Measurements from ENCODE around the gene SYTL1. TPM values are rescaled to one million over a fixed set of nuclear protein-coding genes. Genes with fewer than 3 reads are reported as not detected.

The SYTL1 gene
- total and polyA plus RNA-seq, 2 donors: 49.4 to 167 TPM

DNA sequence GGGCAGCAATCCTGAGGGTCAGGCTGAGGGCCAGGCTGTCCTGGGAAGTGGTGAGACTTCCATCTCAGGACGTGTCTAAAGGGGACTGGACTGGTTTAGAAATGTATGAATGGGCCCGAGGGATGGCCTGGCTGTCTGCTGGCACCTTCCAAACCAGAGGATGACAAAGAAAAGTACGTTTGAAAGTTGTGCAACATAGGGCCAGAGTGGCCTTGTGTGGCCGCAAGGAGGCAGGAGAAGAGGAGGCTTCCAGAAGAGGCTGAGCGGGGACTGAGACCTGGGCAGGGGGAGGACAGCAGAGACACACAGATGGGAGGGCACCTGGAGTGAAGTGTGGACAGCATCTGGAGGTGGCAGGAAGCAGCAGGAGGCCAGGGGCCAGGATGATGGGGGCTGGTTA is 2.6 kb upstream of the SYTL1 start:
- 97% methylated on average over 5 of the region's 5 CpGs for WGBS
- Histone ChIP-seq H3K27ac (ENCODE audit: low read depth in 1 of 2, low read length in 1 of 2) (peak overlapping the region in 1 of 2 donors; percentile 18), H3K36me3 (ENCODE audit: control insufficient read depth in 2 of 2, insufficient read depth in 2 of 2, low read length in 1 of 2) (peaks cover 30 to 41% of the 10 kb centered on the region in 2 donors), H3K9me3 (ENCODE audit: control insufficient read depth in 2 of 2, insufficient read depth in 1 of 2, low read length in 1 of 2) (peaks cover 0 to 7% of the 10 kb centered on the region in 2 donors), H3K4me3 (ENCODE audit: low read length in 2 of 2) (no peak overlapping the region), H3K4me1 (ENCODE audit: control insufficient read depth in 2 of 2, insufficient read depth in 2 of 2, low read length in 2 of 2) (peaks cover 27 to 51% of the 10 kb centered on the region in 2 donors), H3K27me3 (ENCODE audit: control insufficient read depth in 2 of 2, insufficient read depth in 1 of 2, low read length in 1 of 2) (no peaks in the 10 kb centered on the region)
- no peak for DNase-seq (ENCODE audit: low read depth in 6 of 9, low spot score in 9 of 9)

DNA sequence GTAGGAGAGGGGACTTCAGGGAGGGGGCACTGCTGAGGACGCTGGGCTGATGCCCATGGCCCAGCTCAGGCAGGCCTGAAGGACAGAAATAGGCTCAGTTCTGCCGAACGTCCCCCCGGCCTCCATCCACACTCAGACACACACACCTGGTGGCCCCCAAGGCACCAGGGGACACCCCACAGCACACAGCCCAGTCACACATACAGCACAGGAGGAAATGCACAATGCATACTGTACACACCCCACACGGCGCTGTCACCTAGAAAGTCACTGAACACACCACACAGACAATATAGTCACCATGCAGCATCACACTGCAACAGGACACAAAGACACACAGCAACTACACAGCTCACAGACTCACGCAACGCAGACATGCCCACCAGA is 562 bp downstream of the SYTL1 start:
- no peaks in the 10 kb centered on the region for H3K27me3 ChIP-seq (ENCODE audit: control insufficient read depth in 2 of 2, insufficient read depth in 1 of 2, low read length in 1 of 2)
- WGBS: 20% methylated on average over 8 of the region's 8 CpGs
- peak in 1 of 9 donors; percentile 73 for DNase-seq (ENCODE audit: low read depth in 6 of 9, low spot score in 9 of 9)
- H3K36me3 ChIP-seq (ENCODE audit: control insufficient read depth in 2 of 2, insufficient read depth in 2 of 2, low read length in 1 of 2): peaks cover 9 to 22% of the 10 kb centered on the region in 2 donors
- H3K4me3 ChIP-seq (ENCODE audit: low read length in 2 of 2): peak overlapping the region; percentile 57 to 70
- H3K27ac ChIP-seq (ENCODE audit: low read depth in 1 of 2, low read length in 1 of 2): peak overlapping the region; percentile 92 to 97
- peaks cover 30 to 66% of the 10 kb centered on the region in 2 donors for H3K4me1 ChIP-seq (ENCODE audit: control insufficient read depth in 2 of 2, insufficient read depth in 2 of 2, low read length in 2 of 2)
- H3K9me3 ChIP-seq (ENCODE audit: control insufficient read depth in 2 of 2, insufficient read depth in 1 of 2, low read length in 1 of 2): peaks cover 0 to 3% of the 10 kb centered on the region in 2 donors

- peak in 4 of 9 donors; percentile 75 to 91 (median 80) for DNase-seq (ENCODE audit: low read depth in 6 of 9, low spot score in 9 of 9)
- H3K4me1 ChIP-seq (ENCODE audit: control insufficient read depth in 2 of 2, insufficient read depth in 2 of 2, low read length in 2 of 2): peaks cover 30 to 66% of the 10 kb centered on the region in 2 donors
- H3K27ac ChIP-seq (ENCODE audit: low read depth in 1 of 2, low read length in 1 of 2): peak overlapping the region; percentile 92 to 97
- peaks cover 0 to 3% of the 10 kb centered on the region in 2 donors for H3K9me3 ChIP-seq (ENCODE audit: control insufficient read depth in 2 of 2, insufficient read depth in 1 of 2, low read length in 1 of 2)
- no peaks in the 10 kb centered on the region for H3K27me3 ChIP-seq (ENCODE audit: control insufficient read depth in 2 of 2, insufficient read depth in 1 of 2, low read length in 1 of 2)
- WGBS: 10% methylated on average over 31 of the region's 31 CpGs
- H3K4me3 ChIP-seq (ENCODE audit: low read length in 2 of 2): peak overlapping the region; percentile 57 to 70
- H3K36me3 ChIP-seq (ENCODE audit: control insufficient read depth in 2 of 2, insufficient read depth in 2 of 2, low read length in 1 of 2): peaks cover 9 to 22% of the 10 kb centered on the region in 2 donors
Measured at GRCh38 chr1:27342778-27343638, 1.2 kb downstream of the SYTL1 start.

DNA sequence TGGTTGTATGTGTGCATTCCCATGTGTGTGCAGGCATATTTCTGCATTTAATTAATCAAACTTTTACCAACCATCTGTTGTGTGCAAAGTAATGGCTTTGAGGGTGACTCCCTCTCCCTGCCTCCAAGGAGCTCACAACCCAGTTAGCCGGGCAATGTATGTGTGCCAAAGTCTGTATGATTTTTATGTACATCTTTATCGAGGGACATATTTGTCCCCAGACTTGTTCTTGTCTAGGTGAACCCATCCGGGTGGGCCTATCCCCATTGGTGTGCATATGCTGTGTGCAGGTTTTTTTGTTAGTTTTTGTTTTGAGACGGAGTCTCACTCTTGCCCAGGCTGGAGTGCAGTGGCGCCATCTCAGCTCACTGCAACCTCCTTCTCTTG is 1.8 kb downstream of the SYTL1 start:
- Histone ChIP-seq H3K27ac (ENCODE audit: low read depth in 1 of 2, low read length in 1 of 2) (peak overlapping the region; percentile 92 to 97), H3K27me3 (ENCODE audit: control insufficient read depth in 2 of 2, insufficient read depth in 1 of 2, low read length in 1 of 2) (no peaks in the 10 kb centered on the region), H3K4me3 (ENCODE audit: low read length in 2 of 2) (peak overlapping the region; percentile 57 to 70), H3K4me1 (ENCODE audit: control insufficient read depth in 2 of 2, insufficient read depth in 2 of 2, low read length in 2 of 2) (peaks cover 30 to 67% of the 10 kb centered on the region in 2 donors), H3K36me3 (ENCODE audit: control insufficient read depth in 2 of 2, insufficient read depth in 2 of 2, low read length in 1 of 2) (peaks cover 9 to 19% of the 10 kb centered on the region in 2 donors), H3K9me3 (ENCODE audit: control insufficient read depth in 2 of 2, insufficient read depth in 1 of 2, low read length in 1 of 2) (peaks cover 0 to 3% of the 10 kb centered on the region in 2 donors)
- DNase-seq (ENCODE audit: low read depth in 6 of 9, low spot score in 9 of 9): no peak
- WGBS: 33% methylated on average over 5 of the region's 5 CpGs

GRCh38 chr1:27345272-27345671 is 3.5 kb downstream of the SYTL1 start:
- Histone ChIP-seq H3K4me1 (ENCODE audit: control insufficient read depth in 2 of 2, insufficient read depth in 2 of 2, low read length in 2 of 2) (peaks cover 30 to 65% of the 10 kb centered on the region in 2 donors), H3K27ac (ENCODE audit: low read depth in 1 of 2, low read length in 1 of 2) (peak overlapping the region in 1 of 2 donors; percentile 26), H3K36me3 (ENCODE audit: control insufficient read depth in 2 of 2, insufficient read depth in 2 of 2, low read length in 1 of 2) (peaks cover 9 to 16% of the 10 kb centered on the region in 2 donors), H3K27me3 (ENCODE audit: control insufficient read depth in 2 of 2, insufficient read depth in 1 of 2, low read length in 1 of 2) (peaks cover 0 to 11% of the 10 kb centered on the region in 2 donors), H3K4me3 (ENCODE audit: low read length in 2 of 2) (no peak overlapping the region), H3K9me3 (ENCODE audit: control insufficient read depth in 2 of 2, insufficient read depth in 1 of 2, low read length in 1 of 2) (peaks cover 0 to 3% of the 10 kb centered on the region in 2 donors)
- DNase-seq (ENCODE audit: low read depth in 6 of 9, low spot score in 9 of 9): no peak
- WGBS: 98% methylated on average over 12 of the region's 12 CpGs

- peaks cover 0 to 20% of the 10 kb centered on the region in 2 donors for H3K27me3 ChIP-seq (ENCODE audit: control insufficient read depth in 2 of 2, insufficient read depth in 1 of 2, low read length in 1 of 2)
- no peak overlapping the region for H3K27ac ChIP-seq (ENCODE audit: low read depth in 1 of 2, low read length in 1 of 2)
- WGBS: 97% methylated on average over 8 of the region's 8 CpGs
- no peak for DNase-seq (ENCODE audit: low read depth in 6 of 9, low spot score in 9 of 9)
- peaks cover 26 to 54% of the 10 kb centered on the region in 2 donors for H3K4me1 ChIP-seq (ENCODE audit: control insufficient read depth in 2 of 2, insufficient read depth in 2 of 2, low read length in 2 of 2)
- peaks cover 0 to 3% of the 10 kb centered on the region in 2 donors for H3K9me3 ChIP-seq (ENCODE audit: control insufficient read depth in 2 of 2, insufficient read depth in 1 of 2, low read length in 1 of 2)
- peaks cover 11 to 21% of the 10 kb centered on the region in 2 donors for H3K36me3 ChIP-seq (ENCODE audit: control insufficient read depth in 2 of 2, insufficient read depth in 2 of 2, low read length in 1 of 2)
- H3K4me3 ChIP-seq (ENCODE audit: low read length in 2 of 2): no peak overlapping the region
Measured at GRCh38 chr1:27346357-27346756, 4.5 kb downstream of the SYTL1 start.

GRCh38 chr1:27346991-27347624 is 5.3 kb downstream of the SYTL1 start:
- peaks cover 0 to 3% of the 10 kb centered on the region in 2 donors for H3K9me3 ChIP-seq (ENCODE audit: control insufficient read depth in 2 of 2, insufficient read depth in 1 of 2, low read length in 1 of 2)
- DNase-seq (ENCODE audit: low read depth in 6 of 9, low spot score in 9 of 9): no peak
- peaks cover 21 to 47% of the 10 kb centered on the region in 2 donors for H3K4me1 ChIP-seq (ENCODE audit: control insufficient read depth in 2 of 2, insufficient read depth in 2 of 2, low read length in 2 of 2)
- H3K27ac ChIP-seq (ENCODE audit: low read depth in 1 of 2, low read length in 1 of 2): no peak overlapping the region
- WGBS: 95% methylated on average over 14 of the region's 14 CpGs
- peaks cover 0 to 20% of the 10 kb centered on the region in 2 donors for H3K27me3 ChIP-seq (ENCODE audit: control insufficient read depth in 2 of 2, insufficient read depth in 1 of 2, low read length in 1 of 2)
- no peak overlapping the region for H3K4me3 ChIP-seq (ENCODE audit: low read length in 2 of 2)
- peaks cover 11 to 24% of the 10 kb centered on the region in 2 donors for H3K36me3 ChIP-seq (ENCODE audit: control insufficient read depth in 2 of 2, insufficient read depth in 2 of 2, low read length in 1 of 2)

DNA sequence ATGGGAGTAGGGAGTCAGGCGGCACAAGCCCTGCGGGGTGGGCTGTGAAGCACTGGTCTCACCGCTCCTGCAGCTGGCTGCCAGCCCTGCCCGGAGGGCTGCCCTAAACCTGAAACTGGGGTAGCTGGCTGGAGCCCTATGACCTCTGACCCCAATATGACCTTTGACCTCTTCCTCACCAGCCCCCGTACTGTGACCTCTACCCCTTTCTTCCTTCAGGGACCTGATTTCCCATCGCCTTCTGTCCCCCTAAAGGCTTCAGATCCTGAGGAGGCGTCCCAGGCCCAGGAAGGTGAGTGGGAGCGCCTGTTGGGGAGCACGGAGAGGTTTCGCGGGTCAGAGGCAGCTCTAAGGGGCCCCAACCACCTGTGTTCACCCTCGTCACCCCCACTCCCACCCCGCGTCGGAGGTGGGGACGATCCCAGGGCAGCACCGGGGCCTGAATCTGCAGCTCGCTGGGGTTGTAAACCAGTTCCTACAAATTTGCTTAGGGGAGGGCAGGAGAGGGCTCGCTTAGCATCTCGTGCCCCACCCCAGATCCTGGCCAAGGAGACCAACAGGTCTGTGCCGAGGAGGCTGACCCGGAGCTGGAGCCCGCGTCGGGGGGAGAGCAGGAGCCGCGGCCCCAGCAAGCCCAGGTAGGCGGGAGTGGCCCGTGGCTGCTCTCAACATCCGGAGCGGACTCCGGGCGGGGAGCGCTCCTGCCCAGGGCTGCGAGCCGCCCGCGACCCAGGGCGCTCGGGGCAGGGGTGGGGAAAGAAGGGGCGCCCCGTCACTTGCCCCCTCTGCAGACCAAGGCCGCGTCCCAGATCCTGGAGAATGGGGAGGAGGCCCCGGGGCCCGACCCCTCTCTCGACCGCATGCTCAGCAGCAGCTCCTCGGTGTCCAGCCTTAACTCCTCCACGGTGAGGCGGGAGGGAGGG is 7.3 kb downstream of the SYTL1 start:
- Histone ChIP-seq H3K9me3 (ENCODE audit: control insufficient read depth in 2 of 2, insufficient read depth in 1 of 2, low read length in 1 of 2) (no peaks in the 10 kb centered on the region), H3K4me3 (ENCODE audit: low read length in 2 of 2) (peak overlapping the region; percentile 35 to 42), H3K36me3 (ENCODE audit: control insufficient read depth in 2 of 2, insufficient read depth in 2 of 2, low read length in 1 of 2) (peaks cover 11 to 33% of the 10 kb centered on the region in 2 donors), H3K27ac (ENCODE audit: low read depth in 1 of 2, low read length in 1 of 2) (no peak overlapping the region), H3K4me1 (ENCODE audit: control insufficient read depth in 2 of 2, insufficient read depth in 2 of 2, low read length in 2 of 2) (peaks cover 5 to 27% of the 10 kb centered on the region in 2 donors), H3K27me3 (ENCODE audit: control insufficient read depth in 2 of 2, insufficient read depth in 1 of 2, low read length in 1 of 2) (peaks cover 0 to 20% of the 10 kb centered on the region in 2 donors)
- DNase-seq (ENCODE audit: low read depth in 6 of 9, low spot score in 9 of 9): peak in 3 of 9 donors; percentile 40 to 64 (median 44)
- WGBS: 59% methylated on average over 51 of the region's 51 CpGs
